ENCODE data around the gene XRCC1. TPM values are rescaled to one million over a fixed set of nuclear protein-coding genes. Genes with fewer than 3 reads are reported as not detected.
"Not testable (repeated sequence)": the region's sequence is repeated elsewhere in the genome, so short reads cannot be mapped to it uniquely, and the experiment has no call there.

Gene XRCC1
- total RNA-seq, 1 experiment from 2014 or later = 45.1 TPM

DNA sequence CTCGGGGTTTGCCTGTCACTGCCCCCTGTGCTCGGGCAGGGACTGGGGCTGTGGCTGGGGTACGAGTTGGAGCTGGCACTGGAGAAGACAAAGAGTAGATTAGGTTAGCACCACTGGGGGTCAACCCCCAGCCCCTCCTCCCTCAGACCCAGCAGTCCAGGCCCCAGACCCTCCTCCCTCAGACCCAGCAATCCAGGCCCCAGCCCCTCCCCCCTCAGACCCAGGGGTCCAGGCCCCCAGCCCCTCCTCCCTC, 23.2 kb downstream of the XRCC1 start:
- CTCF ChIA-PET = interaction anchor here (0.6 kb wide), 2 partner anchors 73 to 102 kb away, joined by 3 to 4 read pairs; no protein-coding TSS in a partner anchor
- POLR2A ChIA-PET (ENCODE audit: unreplicated experiment) = interaction anchor here (0.5 kb wide), 1 partner anchor 87 kb away, joined by 4 read pairs; the partner anchor contains the start of gene LYPD3

DNA sequence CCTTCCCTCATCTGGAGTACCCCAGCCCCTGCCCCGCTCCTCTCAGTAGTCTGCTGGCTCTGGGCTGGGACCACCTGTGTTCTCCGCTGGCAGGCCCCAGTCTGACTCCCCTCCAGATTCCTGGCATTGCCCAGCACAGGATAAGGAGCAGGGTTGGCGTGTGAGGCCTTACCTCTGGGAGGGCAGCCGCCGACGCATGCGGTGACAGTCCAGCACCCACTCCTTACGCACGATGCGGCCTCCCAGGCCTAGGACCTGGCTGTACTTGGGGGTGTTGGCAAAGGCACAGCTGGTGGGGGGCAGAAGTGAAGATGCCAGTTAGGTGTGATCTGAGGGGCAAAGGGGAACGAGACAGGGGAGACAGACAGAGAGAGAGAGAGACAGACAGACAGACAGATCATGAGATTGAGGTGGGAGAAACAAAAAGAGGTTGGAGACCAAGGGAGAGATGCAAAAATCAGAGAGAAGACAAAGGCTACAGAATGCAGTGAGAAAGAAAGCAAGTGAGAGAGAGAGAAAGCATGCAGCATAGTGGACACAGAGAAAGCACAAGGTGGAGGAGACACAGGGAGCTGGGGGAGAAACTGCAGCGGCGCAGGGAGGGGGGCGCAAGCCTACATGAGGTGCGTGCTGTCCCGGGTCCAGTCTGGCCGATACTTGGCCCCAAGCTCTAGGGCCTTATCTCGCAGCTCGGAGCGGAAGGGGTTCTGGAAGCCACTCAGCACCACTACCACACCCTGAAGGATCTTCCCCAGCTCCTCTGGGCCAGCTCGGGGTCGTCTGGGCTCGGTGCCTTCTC, 23.7 kb downstream of the XRCC1 start:
- H3K79me2 ChIP-seq (ENCODE audit: low read depth) = no peaks in the 10 kb centered on the region
- H3F3A ChIP-seq (ENCODE audit: insufficient read depth, low read depth) = 0 out of 2 replicates have a peak, but pooled peaks cover 4% of the 10 kb centered on the region
- intact Hi-C loops (cut with micrococcal nuclease; ENCODE audit: unreplicated experiment) = no loop called here
- H3K4me1 ChIP-seq (replicated peaks; ENCODE audit: insufficient read depth) = no peaks in the 10 kb centered on the region
- no peaks in the 10 kb centered on the region for H3K27me3 ChIP-seq (ENCODE audit: insufficient read depth, low read depth)
- no peak for DNase-seq
- ChIA-PET POLR2A (ENCODE audit: unreplicated experiment) (interaction anchor here (0.5 kb wide), 1 partner anchor 86 kb away, joined by 4 read pairs; the partner anchor contains the start of gene LYPD3), CTCF (interaction anchor here (0.6 kb wide), 1 partner anchor 103 kb away, joined by 4 read pairs; no protein-coding TSS in a partner anchor)
- no peaks in the 10 kb centered on the region for H3K9me2 ChIP-seq (ENCODE audit: insufficient read depth)
- H4K20me1 ChIP-seq (ENCODE audit: insufficient read depth) = no peaks in the 10 kb centered on the region
- no peak overlapping the region for H2AFZ ChIP-seq
- no peak overlapping the region for H3K4me3 ChIP-seq
- no peaks in the 10 kb centered on the region for H3K9me3 ChIP-seq (ENCODE audit: insufficient read depth, low read depth)
- H3K36me3 ChIP-seq (ENCODE audit: low read depth) = no peaks in the 10 kb centered on the region
- no TSS peak for BruUV-seq (replicated peaks)
- no peak overlapping the region for H3K4me2 ChIP-seq
- no peak for TF ChIP-seq EZH2 (IDR thresholded peaks at IDR 0.05; ENCODE audit: low read depth)
- TF ChIP-seq, protein P1, sequence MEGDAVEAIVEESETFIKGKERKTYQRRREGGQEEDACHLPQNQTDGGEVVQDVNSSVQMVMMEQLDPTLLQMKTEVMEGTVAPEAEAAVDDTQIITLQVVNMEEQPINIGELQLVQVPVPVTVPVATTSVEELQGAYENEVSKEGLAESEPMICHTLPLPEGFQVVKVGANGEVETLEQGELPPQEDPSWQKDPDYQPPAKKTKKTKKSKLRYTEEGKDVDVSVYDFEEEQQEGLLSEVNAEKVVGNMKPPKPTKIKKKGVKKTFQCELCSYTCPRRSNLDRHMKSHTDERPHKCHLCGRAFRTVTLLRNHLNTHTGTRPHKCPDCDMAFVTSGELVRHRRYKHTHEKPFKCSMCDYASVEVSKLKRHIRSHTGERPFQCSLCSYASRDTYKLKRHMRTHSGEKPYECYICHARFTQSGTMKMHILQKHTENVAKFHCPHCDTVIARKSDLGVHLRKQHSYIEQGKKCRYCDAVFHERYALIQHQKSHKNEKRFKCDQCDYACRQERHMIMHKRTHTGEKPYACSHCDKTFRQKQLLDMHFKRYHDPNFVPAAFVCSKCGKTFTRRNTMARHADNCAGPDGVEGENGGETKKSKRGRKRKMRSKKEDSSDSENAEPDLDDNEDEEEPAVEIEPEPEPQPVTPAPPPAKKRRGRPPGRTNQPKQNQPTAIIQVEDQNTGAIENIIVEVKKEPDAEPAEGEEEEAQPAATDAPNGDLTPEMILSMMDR (conservative IDR thresholded peaks at IDR 0.05) = no peak
- no peak overlapping the region for H3K27ac ChIP-seq

More for the DNA sequence above, 23.2 kb downstream of the XRCC1 start:
- H3K9me2 ChIP-seq (ENCODE audit: insufficient read depth) = no peaks in the 10 kb centered on the region
- no peak for DNase-seq
- H3K79me2 ChIP-seq (ENCODE audit: low read depth) = no peaks in the 10 kb centered on the region
- BruUV-seq (replicated peaks) = no TSS peak
- H3K9me3 ChIP-seq (ENCODE audit: insufficient read depth, low read depth) = no peaks in the 10 kb centered on the region
- TF ChIP-seq, protein P1 (conservative IDR thresholded peaks at IDR 0.05) = no peak
- TF ChIP-seq EZH2 (IDR thresholded peaks at IDR 0.05; ENCODE audit: low read depth) = no peak
- H3K36me3 ChIP-seq (ENCODE audit: low read depth) = no peaks in the 10 kb centered on the region
- 0 out of 2 replicates have a peak, but pooled peaks cover 4% of the 10 kb centered on the region for H3F3A ChIP-seq (ENCODE audit: insufficient read depth, low read depth)
- no peaks in the 10 kb centered on the region for H3K27me3 ChIP-seq (ENCODE audit: insufficient read depth, low read depth)
- H3K4me1 ChIP-seq (replicated peaks; ENCODE audit: insufficient read depth) = no peaks in the 10 kb centered on the region
- H2AFZ ChIP-seq = no peak overlapping the region
- no peak overlapping the region for H3K27ac ChIP-seq
- no peak overlapping the region for H3K4me3 ChIP-seq
- no peak overlapping the region for H3K4me2 ChIP-seq
- intact Hi-C loops (cut with micrococcal nuclease; ENCODE audit: unreplicated experiment) = no loop called here
- no peaks in the 10 kb centered on the region for H4K20me1 ChIP-seq (ENCODE audit: insufficient read depth)

DNA sequence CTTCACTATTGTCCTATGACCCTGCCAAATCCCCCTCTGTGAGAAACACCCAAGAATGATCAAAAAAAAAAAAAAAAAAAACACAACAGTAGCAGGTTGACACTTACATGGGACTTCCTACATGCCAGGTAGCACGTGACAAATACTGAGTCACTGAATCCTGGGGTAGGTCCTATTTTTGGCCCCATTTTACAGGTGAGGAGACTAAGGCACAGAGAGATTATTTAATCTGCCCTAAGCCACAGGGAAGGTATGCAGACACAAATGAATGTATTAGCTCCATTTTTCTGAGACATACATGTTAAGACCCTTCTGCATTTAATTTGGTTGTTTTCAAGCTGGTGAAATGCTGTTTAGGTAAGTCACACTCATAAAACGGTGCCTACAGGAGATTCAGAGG, 26.6 kb downstream of the XRCC1 start:
- Histone ChIP-seq H4K20me1 (ENCODE audit: insufficient read depth) (no peaks in the 10 kb centered on the region), H3K9me3 (ENCODE audit: insufficient read depth, low read depth) (no peaks in the 10 kb centered on the region), H3K79me2 (ENCODE audit: low read depth) (no peaks in the 10 kb centered on the region), H3K4me2 (no peak overlapping the region), H3F3A (ENCODE audit: insufficient read depth, low read depth) (no peaks in the 10 kb centered on the region), H3K36me3 (ENCODE audit: low read depth) (no peaks in the 10 kb centered on the region), H3K4me3 (no peak overlapping the region), H2AFZ (no peak overlapping the region), H3K9me2 (ENCODE audit: insufficient read depth) (no peaks in the 10 kb centered on the region), H3K27ac (no peak overlapping the region), H3K4me1 (replicated peaks; ENCODE audit: insufficient read depth) (no peaks in the 10 kb centered on the region), H3K27me3 (ENCODE audit: insufficient read depth, low read depth) (no peaks in the 10 kb centered on the region)
- no TSS peak for BruUV-seq (replicated peaks)
- ChIA-PET CTCF (no interaction called here), POLR2A (ENCODE audit: unreplicated experiment) (no interaction called here)
- no peak for TF ChIP-seq EZH2 (IDR thresholded peaks at IDR 0.05; ENCODE audit: low read depth)
- TF ChIP-seq, protein P1 (conservative IDR thresholded peaks at IDR 0.05) = no peak
- intact Hi-C loops (cut with micrococcal nuclease; ENCODE audit: unreplicated experiment) = no loop called here
- DNase-seq = no peak

DNA sequence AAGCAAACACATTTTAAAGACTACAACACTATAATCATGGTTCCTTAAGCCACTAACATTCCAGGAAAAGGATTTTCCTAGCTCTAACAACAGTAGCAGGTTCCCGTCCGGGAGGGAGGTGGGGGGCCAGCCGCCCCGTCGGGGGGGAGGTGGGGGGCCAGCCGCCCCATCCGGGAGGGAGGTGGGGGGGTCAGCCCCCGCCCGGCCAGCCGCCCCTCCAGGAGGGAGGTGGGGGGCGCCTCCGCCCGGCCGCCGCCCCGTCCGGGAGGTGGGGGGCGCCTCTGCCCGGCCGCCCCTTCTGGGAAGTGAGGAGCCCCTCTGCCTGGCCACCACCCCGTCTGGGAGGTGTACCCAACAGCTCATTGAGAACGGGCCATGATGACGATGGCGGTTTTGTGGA, 27.4 kb downstream of the XRCC1 start:
- CTCF ChIA-PET; H3K27ac ChIP-seq; DNase-seq; H3K79me2 ChIP-seq (ENCODE audit: low read depth); BruUV-seq (replicated peaks); H3K4me1 ChIP-seq (replicated peaks; ENCODE audit: insufficient read depth); H2AFZ ChIP-seq; H3F3A ChIP-seq (ENCODE audit: insufficient read depth, low read depth); POLR2A ChIA-PET (ENCODE audit: unreplicated experiment); H3K36me3 ChIP-seq (ENCODE audit: low read depth); H3K27me3 ChIP-seq (ENCODE audit: insufficient read depth, low read depth); H3K4me2 ChIP-seq; intact Hi-C loops (cut with micrococcal nuclease; ENCODE audit: unreplicated experiment); H3K9me2 ChIP-seq (ENCODE audit: insufficient read depth); H4K20me1 ChIP-seq (ENCODE audit: insufficient read depth); H3K4me3 ChIP-seq; H3K9me3 ChIP-seq (ENCODE audit: insufficient read depth, low read depth): not testable (repeated sequence)
